HCT116 (cell line): Measurements from ENCODE around the gene SAMD1. TPM values are rescaled to one million over a fixed set of nuclear protein-coding genes. Genes with fewer than 3 reads are reported as not detected.

ENCODE experiments used
- ATAC-seq: fragments of 200-7000 bp; cut with Tn5 transposase; 2 replicates; pipeline ENCODE4 v1.9.1; 2020; ENCODE audit warnings: mild to moderate bottlenecking, moderate library complexity
- BruUV-seq: library from RNA; stranded (reverse); fragments of 400-500 nt; replicated peaks from 2 replicates; lab custom pipeline; 2021; lab: Mats Ljungman, UMichigan
- CTCF ChIA-PET: fragments of 300-600 bp; sonication (Branson Sonifier 250); formaldehyde crosslinking; loops from one replicate; lab custom pipeline; 2021; ENCODE audit warnings: antibody characterized with exemption; lab: Charles Lee
- POLR2A ChIA-PET: fragments of 300-600, 350-600 bp; sonication (Branson Sonifier 250); formaldehyde crosslinking; loops from one replicate; lab custom pipeline; 2021; ENCODE audit warnings: antibody characterized with exemption; lab: Charles Lee
- RAD21 ChIA-PET, 2 experiments: fragments of 300-600 bp; sonication (Branson Sonifier 250); formaldehyde crosslinking; loops; one replicate each; lab custom pipeline; 2023; ENCODE audit warnings: low total read pairs in 2 of 2; ENCODE audit not compliant: uncharacterized antibody in 2 of 2, unreplicated experiment in 2 of 2, low non-redundant PET in 1 of 2; lab: Charles Lee
- DNase-seq: peaks from one replicate; pipeline ENCODE4 v3.0.0-alpha.2; 2010; ENCODE audit warnings: low read depth, low spot score
- H2AFZ ChIP-seq: fragments of 200-600 bp; shearing (Covaris generic), sonication (generic); 2 replicates; pipeline ENCODE4 v1.6.1; 2017; ENCODE audit warnings: low read depth, mixed run types, mixed read lengths, antibody characterized with exemption, low read length; ENCODE audit not compliant: poor library complexity, severe bottlenecking
- H3K27ac ChIP-seq: 2 replicates; pipeline ENCODE4 v1.5.1; 2012; ENCODE audit warnings: low read depth, low read length
- H3K27me3 ChIP-seq: fragments of 200-600 bp; sonication (generic); 2 replicates; pipeline ENCODE4 v1.6.1; 2016; ENCODE audit warnings: mixed run types, low read length, mixed read lengths; ENCODE audit not compliant: insufficient read depth
- H3K36me3 ChIP-seq, 2 experiments: fragments of 200-500 bp in 1 of 2; fragments of 200-600 bp in 1 of 2; sonication (Bioruptor generic) in 1 of 2; sonication (generic) in 1 of 2; 2 replicates each; pipeline versions ENCODE4 v1.5.1 to v1.6.1; 2014 to 2016; ENCODE audit warnings: low read length in 2 of 2, inconsistent platforms in 1 of 2, mixed read lengths in 1 of 2, mixed run types in 1 of 2; ENCODE audit not compliant: insufficient read depth in 2 of 2, control insufficient read depth in 1 of 2
- H3K4me1 ChIP-seq, 2 experiments: fragments of 200-600 bp in 1 of 2; sonication (generic) in 1 of 2; 2 replicates each; pipeline versions ENCODE4 v1.5.1 to v1.6.1; 2012 to 2017; ENCODE audit warnings: low read length in 2 of 2, inconsistent platforms in 1 of 2, mild to moderate bottlenecking in 1 of 2, mixed read lengths in 1 of 2, mixed run types in 1 of 2, moderate library complexity in 1 of 2; ENCODE audit not compliant: insufficient read depth in 2 of 2, control insufficient read depth in 1 of 2
- H3K4me2 ChIP-seq: fragments of 200-600 bp; sonication (generic); 2 replicates; pipeline ENCODE4 v1.6.1; 2017; ENCODE audit warnings: mixed run types, low read length, mixed read lengths
- H3K4me3 ChIP-seq, 2 experiments: fragments of 200-600 bp in 1 of 2; sonication (generic) in 1 of 2; replicated peaks in 1 of 2; 2 replicates each; pipeline ENCODE4 v1.5.1; 2011 to 2016; ENCODE audit warnings: low read length in 2 of 2, control low read depth in 1 of 2, low read depth in 1 of 2, mild to moderate bottlenecking in 1 of 2, mixed read lengths in 1 of 2, mixed run types in 1 of 2
- H3K79me2 ChIP-seq: fragments of 200-600 bp; sonication (generic); 2 replicates; pipeline ENCODE4 v1.6.1; 2017; ENCODE audit warnings: mild to moderate bottlenecking, mixed run types, low read length, moderate library complexity, mixed read lengths; ENCODE audit not compliant: insufficient read depth
- H3K9ac ChIP-seq: fragments of 200-600 bp; sonication (generic); 2 replicates; pipeline ENCODE4 v1.6.1; 2016; ENCODE audit warnings: low read length, mixed read lengths
- H3K9me2 ChIP-seq: fragments of 200-600 bp; sonication (generic), shearing (Covaris generic); 2 replicates; pipeline ENCODE4 v1.6.1; 2017; ENCODE audit warnings: mixed run types, mild to moderate bottlenecking, moderate library complexity; ENCODE audit not compliant: insufficient read depth
- H3K9me3 ChIP-seq, 2 experiments: fragments of 200-500 bp in 1 of 2; fragments of 200-600 bp in 1 of 2; sonication (Bioruptor generic) in 1 of 2; sonication (generic) in 1 of 2; 2 replicates each; pipeline ENCODE4 v1.6.1; 2014 to 2017; ENCODE audit warnings: low read length in 2 of 2, mixed read lengths in 2 of 2, inconsistent platforms in 1 of 2, low read depth in 1 of 2, mild to moderate bottlenecking in 1 of 2, mixed run types in 1 of 2, moderate library complexity in 1 of 2; ENCODE audit not compliant: control insufficient read depth in 1 of 2, insufficient read depth in 1 of 2
- H4K20me1 ChIP-seq: fragments of 200-600 bp; sonication (generic), shearing (Covaris generic); 2 replicates; pipeline ENCODE4 v1.6.1; 2017; ENCODE audit warnings: mixed run types, mild to moderate bottlenecking, moderate library complexity; ENCODE audit not compliant: insufficient read depth
- ATF3 ChIP-seq: IDR thresholded peaks from 2 replicates; pipeline ENCODE4 v1.6.1; 2012
- CBX3 ChIP-seq: IDR thresholded peaks from 2 replicates; pipeline ENCODE4 v1.6.1; 2012; ENCODE audit warnings: low read depth
- EGR1 ChIP-seq: IDR thresholded peaks from 2 replicates; pipeline ENCODE4 v1.6.1; 2012; ENCODE audit warnings: low read depth
- ELF1 ChIP-seq: IDR thresholded peaks from 2 replicates; pipeline ENCODE4 v1.6.1; 2012; ENCODE audit warnings: low read depth, borderline replicate concordance
- EZH2phosphoT487 ChIP-seq: fragments of 200-600 bp; IDR thresholded peaks from 2 replicates; pipeline ENCODE4 v1.6.1; 2018; ENCODE audit warnings: antibody characterized with exemption, borderline replicate concordance
- FOSL1 ChIP-seq: IDR thresholded peaks from 2 replicates; pipeline ENCODE4 v1.6.1; 2012; ENCODE audit warnings: low read depth
- JUND ChIP-seq: IDR thresholded peaks from 2 replicates; pipeline ENCODE4 v1.6.1; 2012
- MAX ChIP-seq: IDR thresholded peaks from 2 replicates; pipeline ENCODE4 v1.6.1; 2012
- POLR2A ChIP-seq: IDR thresholded peaks from 2 replicates; pipeline ENCODE4 v1.7.0; 2011; ENCODE audit warnings: borderline replicate concordance; ENCODE audit not compliant: insufficient read depth, insufficient read length; ENCODE audit errors: extremely low read depth
- RAD21 ChIP-seq: IDR thresholded peaks from 2 replicates; pipeline ENCODE4 v1.6.1; 2012; ENCODE audit warnings: low read depth, mild to moderate bottlenecking
- REST ChIP-seq: IDR thresholded peaks from 2 replicates; pipeline ENCODE4 v1.6.1; 2012; ENCODE audit warnings: low read depth
- SP1 ChIP-seq: IDR thresholded peaks from 2 replicates; pipeline ENCODE4 v1.6.1; 2012; ENCODE audit warnings: low read depth
- SRF ChIP-seq: IDR thresholded peaks from 2 replicates; pipeline ENCODE4 v1.6.1; 2012; ENCODE audit warnings: low read depth
- YY1 ChIP-seq: IDR thresholded peaks from 2 replicates; pipeline ENCODE4 v1.6.1; 2011; ENCODE audit warnings: low read length, low read depth, moderate library complexity, mild to moderate bottlenecking; ENCODE audit not compliant: insufficient replicate concordance; ENCODE audit errors: extremely low read depth
- ZFX ChIP-seq: fragments of 450-650 bp; IDR thresholded peaks from 2 replicates; pipeline ENCODE4 v1.6.1; 2017
- ZNF274 ChIP-seq: fragments of 200-500 bp; sonication (Bioruptor generic); IDR thresholded peaks from 2 replicates; pipeline ENCODE4 v1.6.1; 2014; ENCODE audit warnings: mild to moderate bottlenecking, low read depth, low read length, inconsistent platforms
- intact Hi-C: fragments of 100-400 bp; cut with micrococcal nuclease; formaldehyde crosslinking; loops from 2 replicates; pipeline ENCODE4 v1.10.0; 2022
- total RNA-seq: library from RNA; stranded (reverse); gene quantifications from one replicate; pipeline ENCODE4 v1.2.1, GENCODE V29; 2021; ENCODE audit not compliant: unreplicated experiment

SAMD1 gene
- total RNA-seq, 1 experiment from 2014 or later: 62.9 TPM

- TF ChIP-seq YY1 (no peak), EZH2phosphoT487 (no peak), JUND (no peak), CBX3 (no peak), ELF1 (no peak)
These were observed 12.8 kb upstream of the SAMD1 start (continued) for GRCh38 chr19:14103310-14103709.

- RAD21 ChIA-PET: no interaction called here
- Histone ChIP-seq H4K20me1 (no peaks in the 10 kb centered on the region), H3K4me2 (no peak overlapping the region), H3K9me3 (no peaks in the 10 kb centered on the region)
- POLR2A ChIA-PET: no interaction called here
- TF ChIP-seq JUND (no peak), ELF1 (no peak), SRF (no peak), ZFX (no peak), SP1 (no peak)
- TF ChIP-seq, all 23 proteins: peak for 0
- BruUV-seq: no TSS peak
- H3K79me2 ChIP-seq: no peaks in the 10 kb centered on the region
- H3K4me1 ChIP-seq: 0 out of 4 replicates have a peak, but pooled peaks cover 0 to 4% of the 10 kb centered on the region in 2 experiments
- no peak overlapping the region for H3K4me3 ChIP-seq
- H3K9me2 ChIP-seq: no peaks in the 10 kb centered on the region
- DNase-seq (no peak), ATAC-seq (no peak)
- peaks cover 8 to 13% of the 10 kb centered on the region in 2 experiments for H3K36me3 ChIP-seq
- no peak overlapping the region for H3K27ac ChIP-seq
- H3K27me3 ChIP-seq: no peaks in the 10 kb centered on the region
- CTCF ChIA-PET: no interaction called here
- no peak overlapping the region for H2AFZ ChIP-seq
- no peak overlapping the region for H3K9ac ChIP-seq
- intact Hi-C loops: no loop called here
These were observed 12.2 kb upstream of the SAMD1 start for GRCh38 chr19:14102756-14103155.

GRCh38 chr19:14102102-14102696, 11.6 kb upstream of the SAMD1 start:
- ATAC-seq (no peak), DNase-seq (no peak)
- H2AFZ ChIP-seq: no peak overlapping the region
- no peaks in the 10 kb centered on the region for H3K9me2 ChIP-seq
- 0 out of 4 replicates have a peak, but pooled peaks cover 0 to 4% of the 10 kb centered on the region in 2 experiments for H3K4me1 ChIP-seq
- H4K20me1 ChIP-seq: no peaks in the 10 kb centered on the region
- no peak overlapping the region for H3K9ac ChIP-seq
- intact Hi-C loops: no loop called here
- CTCF ChIA-PET: no interaction called here
- no peaks in the 10 kb centered on the region for H3K27me3 ChIP-seq
- no peak overlapping the region for H3K27ac ChIP-seq
- RAD21 ChIA-PET: no interaction called here
- no peak overlapping the region for H3K4me3 ChIP-seq
- H3K4me2 ChIP-seq: no peak overlapping the region
- H3K79me2 ChIP-seq: no peaks in the 10 kb centered on the region
- H3K36me3 ChIP-seq: peaks cover 8 to 13% of the 10 kb centered on the region in 2 experiments
- H3K9me3 ChIP-seq: no peaks in the 10 kb centered on the region
- POLR2A ChIA-PET: no interaction called here
- no TSS peak for BruUV-seq
- TF ChIP-seq FOSL1 (no peak), ATF3 (no peak), REST (no peak), POLR2A (no peak), ELF1 (no peak), ZNF274 (no peak), JUND (no peak), SP1 (no peak), RAD21 (no peak), EGR1 (no peak), CBX3 (no peak), MAX (no peak)
